ENCODE data around the gene PLPP1. TPM values are rescaled to one million over a fixed set of nuclear protein-coding genes. Genes with fewer than 3 reads are reported as not detected.

The PLPP1 gene
- total RNA-seq: 36.0 TPM

GRCh38 chr5:55534436-55535198 lies at the start of gene PLPP1:
PLPP1 (minus strand) TSS chr5:55534964; CDS start chr5:55534629, 335 bp downstream.

Small RNA genes within 50 kb of the gene (small RNA-seq; reads per million reads assigned to genes)
- not detected for gene MIR5687

Other genes starting within 250 kb of the PLPP1 start
- gene DHX29, start 227.3 kb downstream of the PLPP1 start, total RNA-seq: 44.5 TPM
- 107 TPM for gene MTREX, start 227.0 kb downstream of the PLPP1 start, total RNA-seq
- 64.8 TPM for gene SLC38A9, start 177.4 kb upstream of the PLPP1 start, total RNA-seq
- gene DDX4, start 203.1 kb upstream of the PLPP1 start, total RNA-seq: not detected